ENCODE results near the gene MEPCE. TPM values are rescaled to one million over a fixed set of nuclear protein-coding genes. Genes with fewer than 3 reads are reported as not detected.
A peak's percentile ranks its signal among the peaks of the same experiment; 100 is the strongest.

Gene MEPCE
- total and polyA plus RNA-seq, 9 of the 15 experiments (the other 6 are each of a cell fraction or from before 2014, with no cell fraction given): 10.9 to 76.3 (median 44.1) TPM

GRCh38 chr7:100428967-100429636 lies 529 bp upstream of the MEPCE start (continued):
- no peak for TF ChIP-seq ARID3B (CRISPR knock-in tag; IDR thresholded peaks at IDR 0.05; ENCODE audit: borderline replicate concordance)
- peak; percentile 92 for TF ChIP-seq FOXM1 (IDR thresholded peaks at IDR 0.05; ENCODE audit: low read depth)
- TF ChIP-seq FOXM1 (CRISPR knock-in tag; IDR thresholded peaks at IDR 0.05; ENCODE audit: low read depth): no peak; the same call in 1 of the 2 replicates
- no peak for TF ChIP-seq NFATC3 (IDR thresholded peaks at IDR 0.05)
- TF ChIP-seq, protein P1, sequence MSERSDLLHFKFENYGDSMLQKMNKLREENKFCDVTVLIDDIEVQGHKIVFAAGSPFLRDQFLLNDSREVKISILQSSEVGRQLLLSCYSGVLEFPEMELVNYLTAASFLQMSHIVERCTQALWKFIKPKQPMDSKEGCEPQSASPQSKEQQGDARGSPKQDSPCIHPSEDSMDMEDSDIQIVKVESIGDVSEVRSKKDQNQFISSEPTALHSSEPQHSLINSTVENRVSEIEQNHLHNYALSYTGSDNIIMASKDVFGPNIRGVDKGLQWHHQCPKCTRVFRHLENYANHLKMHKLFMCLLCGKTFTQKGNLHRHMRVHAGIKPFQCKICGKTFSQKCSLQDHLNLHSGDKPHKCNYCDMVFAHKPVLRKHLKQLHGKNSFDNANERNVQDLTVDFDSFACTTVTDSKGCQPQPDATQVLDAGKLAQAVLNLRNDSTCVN (CRISPR knock-in tag; IDR thresholded peaks at IDR 0.05): peak; percentile 71; the same call in 1 of the 2 replicates
- peak; percentile 20; the same call in 1 of the 2 replicates for TF ChIP-seq ESRRA (IDR thresholded peaks at IDR 0.05; ENCODE audit: borderline replicate concordance, low read depth)
- no peak for TF ChIP-seq ZNF707 (CRISPR knock-in tag; conservative IDR thresholded peaks at IDR 0.05)
- TF ChIP-seq UBTF (IDR thresholded peaks at IDR 0.05; ENCODE audit: borderline replicate concordance in 1 of 2, low read depth in 2 of 2, low read length in 2 of 2): no peak; a peak in 1 of 4 replicates
- peak; percentile 48; the same call in 1 of the 2 replicates for TF ChIP-seq HINFP (tag; conservative IDR thresholded peaks at IDR 0.05; ENCODE audit: low read depth)
- no peak; the same call in 1 of the 2 replicates for TF ChIP-seq BACH1 (tag; IDR thresholded peaks at IDR 0.05)
- TF ChIP-seq HCFC1 (IDR thresholded peaks at IDR 0.05; ENCODE audit: low read depth, low read length): 0 out of 2 replicates have a peak, but pooled peaks have one; percentile 13
- TF ChIP-seq CBFA2T2 (conservative IDR thresholded peaks at IDR 0.05): 0 out of 2 replicates have a peak, but pooled peaks have one; percentile 11
- no peak for TF ChIP-seq ZNF124 (CRISPR knock-in tag; IDR thresholded peaks at IDR 0.05)
- TF ChIP-seq, protein P2, sequence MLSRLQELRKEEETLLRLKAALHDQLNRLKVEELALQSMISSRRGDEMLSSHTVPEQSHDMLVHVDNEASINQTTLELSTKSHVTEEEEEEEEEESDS (CRISPR knock-in tag; IDR thresholded peaks at IDR 0.05): no peak
- TF ChIP-seq ZFX (CRISPR knock-in tag; IDR thresholded peaks at IDR 0.05): no peak
- TF ChIP-seq ASH1L (IDR thresholded peaks at IDR 0.05; ENCODE audit: borderline replicate concordance, low read depth, partially characterized antibody): no peak
- TF ChIP-seq RAD21 (CRISPR knock-in tag; conservative IDR thresholded peaks at IDR 0.05 in 1 of 2, IDR thresholded peaks at IDR 0.05 in 1 of 2): no peak; a peak in 1 of 4 replicates
- no peak for TF ChIP-seq ILF3 (IDR thresholded peaks at IDR 0.05; ENCODE audit: borderline replicate concordance)
- no peak for TF ChIP-seq KAT8 (IDR thresholded peaks at IDR 0.05; ENCODE audit: low read depth)
- no peak for TF ChIP-seq SMAD3 (CRISPR knock-in tag; conservative IDR thresholded peaks at IDR 0.05)
